ENCODE data around the gene AP1G2.

AP1G2 gene

GRCh38 chr14:23523229-23524016 is 44.2 kb downstream of the AP1G2 start:
- H3K27ac Mint-ChIP-seq: no peak overlapping the region

DNA sequence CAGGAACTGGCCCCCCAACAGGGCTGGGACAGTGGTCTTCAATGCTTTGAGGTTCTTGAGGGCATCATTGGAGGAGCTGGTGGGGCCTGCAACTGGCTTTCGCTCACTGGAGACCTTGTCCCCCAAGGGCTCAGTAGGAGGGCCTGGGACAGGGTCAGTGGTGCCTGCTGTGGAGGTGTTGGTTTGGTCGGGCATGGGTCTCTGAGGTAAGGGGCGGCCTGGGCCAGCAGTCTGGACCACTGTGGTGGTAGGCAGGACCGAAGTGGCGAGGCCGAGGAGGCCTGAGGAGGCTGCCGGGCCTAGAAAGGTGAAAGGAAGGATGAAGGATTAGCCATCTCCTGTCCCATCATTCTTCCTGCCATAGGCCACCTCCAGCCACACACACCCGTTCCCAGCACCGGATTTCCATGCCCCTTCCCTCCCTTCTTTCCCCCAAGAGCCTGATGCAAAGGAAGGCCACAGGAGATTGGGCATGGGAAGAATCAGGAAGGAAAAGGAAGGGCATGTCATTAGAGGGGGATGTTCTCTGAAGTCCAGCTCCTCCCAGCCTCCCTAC is 44.9 kb downstream of the AP1G2 start:
- ATAC-seq (ENCODE audit: low read depth) (no peak), DNase-seq (ENCODE audit: low spot score in 2 of 2) (no peak)
- H3K9me3 Mint-ChIP-seq: no peaks in the 10 kb centered on the region
- no peaks in the 10 kb centered on the region for H3K27me3 Mint-ChIP-seq
- H3K4me1 Mint-ChIP-seq: peaks cover 2% of the 10 kb centered on the region
- H3K4me3 Mint-ChIP-seq: no peak overlapping the region
- peaks cover 3% of the 10 kb centered on the region for H3K36me3 Mint-ChIP-seq
- no peak overlapping the region for H3K27ac Mint-ChIP-seq

More at GRCh38 chr14:23523229-23524016, 44.2 kb downstream of the AP1G2 start:
- ATAC-seq (ENCODE audit: low read depth) (no peak), DNase-seq (ENCODE audit: low spot score in 2 of 2) (no peak)
- peaks cover 3% of the 10 kb centered on the region for H3K36me3 Mint-ChIP-seq
- peaks cover 2% of the 10 kb centered on the region for H3K4me1 Mint-ChIP-seq
- H3K27me3 Mint-ChIP-seq: no peaks in the 10 kb centered on the region
- H3K9me3 Mint-ChIP-seq: no peaks in the 10 kb centered on the region
- no peak overlapping the region for H3K4me3 Mint-ChIP-seq

DNA sequence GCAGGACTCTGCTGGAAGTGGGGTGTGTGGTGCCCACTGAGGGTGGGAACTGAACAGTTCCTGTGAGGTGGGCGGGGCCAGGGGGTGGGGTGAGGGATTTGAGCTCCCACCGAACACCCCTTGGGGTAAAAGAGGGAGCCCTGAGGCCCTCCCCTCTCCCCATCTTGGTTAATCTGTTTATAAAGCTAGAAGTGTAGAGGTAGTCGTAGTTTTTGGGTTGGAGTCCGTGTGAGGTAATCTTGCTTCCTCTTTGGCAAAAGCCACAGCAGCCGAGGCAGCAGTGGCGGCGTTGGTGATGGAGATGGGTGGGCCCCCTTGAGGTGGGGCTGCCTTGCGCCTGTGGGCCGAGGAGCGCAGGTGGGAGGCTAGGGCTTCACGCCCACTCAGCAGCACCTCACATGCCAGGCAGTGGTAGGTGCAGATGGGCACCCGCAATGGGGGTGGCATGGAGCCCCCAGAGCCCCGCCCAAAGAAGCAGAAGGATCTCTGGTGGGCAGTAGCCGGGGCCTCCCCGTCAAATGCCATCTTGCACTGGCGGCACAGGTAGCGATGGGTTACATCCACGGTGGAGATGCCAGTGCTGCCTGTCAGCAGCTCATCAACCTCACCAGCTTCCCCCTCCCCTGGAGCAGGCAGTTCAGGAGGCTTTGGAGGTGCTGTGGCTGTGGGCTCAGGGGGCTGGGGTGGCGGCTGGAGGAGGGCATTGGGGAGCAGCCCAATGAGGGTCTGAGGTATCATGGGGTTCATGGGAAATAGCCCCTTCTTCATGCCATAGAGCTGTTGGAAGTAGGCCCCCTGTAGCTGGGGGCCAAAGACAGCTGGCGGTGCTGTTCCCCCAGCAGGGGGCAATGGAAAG is 45.6 kb downstream of the AP1G2 start:
- Mint-ChIP-seq H3K4me3 (no peak overlapping the region), H3K27ac (no peak overlapping the region), H3K36me3 (peaks cover 3% of the 10 kb centered on the region), H3K27me3 (no peaks in the 10 kb centered on the region), H3K4me1 (peaks cover 2% of the 10 kb centered on the region), H3K9me3 (no peaks in the 10 kb centered on the region)
- ATAC-seq (ENCODE audit: low read depth) (no peak), DNase-seq (ENCODE audit: low spot score in 2 of 2) (no peak)

DNA sequence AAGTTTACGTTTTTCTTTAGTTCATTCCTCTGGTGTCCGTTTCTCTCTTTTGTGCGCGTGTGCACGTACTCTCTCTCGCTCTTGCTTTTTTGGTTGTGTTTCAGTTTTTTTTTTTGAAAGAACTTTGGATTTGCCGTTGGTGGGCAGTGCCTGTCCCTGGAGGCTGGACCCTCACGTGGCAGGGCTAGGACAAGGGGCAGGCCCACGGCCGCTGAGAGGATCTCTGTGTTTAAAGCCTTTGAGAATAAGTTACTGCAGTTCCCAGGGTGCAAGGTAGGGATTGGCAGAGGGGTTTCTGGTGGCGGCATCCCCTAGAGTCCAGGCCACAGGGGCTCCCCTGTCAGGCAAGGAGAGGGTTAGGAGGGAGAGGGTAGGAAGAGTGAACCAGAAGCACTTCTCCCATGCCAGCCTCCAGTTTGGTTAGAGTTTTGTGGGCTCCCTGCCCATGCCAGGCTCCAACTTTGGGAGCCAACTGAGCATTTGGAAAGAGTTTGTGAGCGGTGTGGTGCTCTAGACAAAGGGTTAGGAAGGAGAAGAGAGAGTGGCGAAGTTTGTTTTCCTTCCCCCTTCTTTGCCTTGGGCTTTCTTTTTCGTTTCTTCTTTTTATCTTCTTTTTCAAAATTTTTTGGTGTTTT is 46.6 kb downstream of the AP1G2 start:
- Mint-ChIP-seq H3K27me3 (no peaks in the 10 kb centered on the region), H3K36me3 (peaks cover 3% of the 10 kb centered on the region), H3K4me1 (no peaks in the 10 kb centered on the region), H3K27ac (no peak overlapping the region), H3K4me3 (no peak overlapping the region), H3K9me3 (no peaks in the 10 kb centered on the region)
- DNase-seq (ENCODE audit: low spot score in 2 of 2): no peak
- ATAC-seq (ENCODE audit: low read depth): no peak

DNA sequence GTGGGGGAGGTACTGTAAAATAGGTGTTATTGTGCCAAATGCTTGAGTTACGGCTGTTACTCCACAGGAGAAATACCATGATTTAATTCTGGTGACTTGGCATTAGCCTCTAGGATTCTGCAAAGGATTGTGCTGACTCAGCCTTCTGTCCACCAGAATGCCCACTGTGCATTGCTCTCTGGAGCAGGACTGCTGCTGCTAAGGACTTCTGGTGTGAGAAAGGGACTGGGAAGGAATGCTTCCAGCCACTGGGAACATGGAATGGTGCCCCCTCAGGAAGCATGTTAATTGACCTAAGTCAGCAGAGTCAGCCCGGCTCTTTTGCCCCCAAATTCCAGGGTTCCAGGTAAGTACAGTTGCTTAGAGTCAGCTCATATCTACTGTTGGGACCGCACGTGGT is 48.9 kb downstream of the AP1G2 start:
- no peak for ATAC-seq (ENCODE audit: low read depth)
- Mint-ChIP-seq H3K27me3 (no peaks in the 10 kb centered on the region), H3K4me1 (no peaks in the 10 kb centered on the region), H3K4me3 (no peak overlapping the region), H3K36me3 (peaks cover 7% of the 10 kb centered on the region), H3K27ac (no peak overlapping the region), H3K9me3 (no peaks in the 10 kb centered on the region)
- no peak for DNase-seq (ENCODE audit: low spot score in 2 of 2)

GRCh38 chr14:23517650-23518326 is 49.8 kb downstream of the AP1G2 start:
- Mint-ChIP-seq H3K27me3 (no peaks in the 10 kb centered on the region), H3K36me3 (peaks cover 8% of the 10 kb centered on the region), H3K27ac (no peak overlapping the region), H3K4me1 (no peaks in the 10 kb centered on the region), H3K9me3 (no peaks in the 10 kb centered on the region), H3K4me3 (no peak overlapping the region)
- ATAC-seq (ENCODE audit: low read depth) (no peak), DNase-seq (ENCODE audit: low spot score in 2 of 2) (no peak)

- Mint-ChIP-seq H3K4me1 (peaks cover 5% of the 10 kb centered on the region), H3K4me3 (no peak overlapping the region), H3K9me3 (no peaks in the 10 kb centered on the region), H3K27ac (no peak overlapping the region), H3K27me3 (no peaks in the 10 kb centered on the region), H3K36me3 (peaks cover 9% of the 10 kb centered on the region)
- DNase-seq (ENCODE audit: low spot score in 2 of 2) (no peak), ATAC-seq (ENCODE audit: low read depth) (no peak)
Observed at GRCh38 chr14:23514644-23514957, 53.0 kb downstream of the AP1G2 start.

DNA sequence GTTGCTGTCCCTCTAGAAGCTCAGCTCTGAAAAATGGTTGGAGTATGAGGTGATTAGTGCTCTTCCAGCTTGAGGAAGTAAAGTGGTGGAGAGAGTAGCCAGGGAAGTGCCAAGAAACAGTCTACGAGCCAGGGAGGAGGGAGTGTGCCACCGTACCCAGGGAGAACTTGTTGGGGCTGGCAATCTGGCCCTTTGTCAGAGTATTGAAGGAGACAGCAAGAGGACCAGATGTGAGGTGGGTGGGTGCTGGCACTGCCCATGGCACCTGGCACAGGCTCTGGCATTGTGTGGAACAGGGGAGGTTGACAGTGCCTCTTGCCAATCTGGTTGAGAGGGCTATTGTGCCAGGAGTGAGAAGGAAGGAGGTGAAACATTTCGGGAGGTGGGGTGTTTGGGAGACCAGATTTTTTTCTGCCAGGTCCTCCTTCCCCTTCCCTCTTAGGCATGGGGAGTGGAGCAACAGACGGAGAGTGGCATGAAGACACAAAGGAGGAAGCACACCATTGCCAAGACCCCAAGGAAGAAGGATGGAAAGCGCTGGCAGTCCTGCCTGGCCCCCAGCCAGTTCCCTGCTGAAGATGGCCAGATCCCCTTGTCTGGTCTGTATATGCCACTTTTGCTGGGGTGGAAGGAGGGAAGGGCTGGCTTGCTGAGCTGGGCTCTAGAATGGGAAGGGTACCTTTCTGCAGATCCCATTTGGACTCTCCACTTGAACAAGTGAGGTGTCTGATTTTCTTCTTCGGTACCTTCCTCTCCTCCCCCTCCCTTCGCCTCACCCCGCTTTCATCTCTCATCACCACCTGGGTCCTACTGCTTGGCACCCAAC is 53.6 kb downstream of the AP1G2 start:
- Mint-ChIP-seq H3K36me3 (peaks cover 9% of the 10 kb centered on the region), H3K27ac (no peak overlapping the region), H3K9me3 (no peaks in the 10 kb centered on the region), H3K27me3 (no peaks in the 10 kb centered on the region), H3K4me1 (peaks cover 5% of the 10 kb centered on the region), H3K4me3 (no peak overlapping the region)
- DNase-seq (ENCODE audit: low spot score in 2 of 2) (no peak), ATAC-seq (ENCODE audit: low read depth) (no peak)

DNA sequence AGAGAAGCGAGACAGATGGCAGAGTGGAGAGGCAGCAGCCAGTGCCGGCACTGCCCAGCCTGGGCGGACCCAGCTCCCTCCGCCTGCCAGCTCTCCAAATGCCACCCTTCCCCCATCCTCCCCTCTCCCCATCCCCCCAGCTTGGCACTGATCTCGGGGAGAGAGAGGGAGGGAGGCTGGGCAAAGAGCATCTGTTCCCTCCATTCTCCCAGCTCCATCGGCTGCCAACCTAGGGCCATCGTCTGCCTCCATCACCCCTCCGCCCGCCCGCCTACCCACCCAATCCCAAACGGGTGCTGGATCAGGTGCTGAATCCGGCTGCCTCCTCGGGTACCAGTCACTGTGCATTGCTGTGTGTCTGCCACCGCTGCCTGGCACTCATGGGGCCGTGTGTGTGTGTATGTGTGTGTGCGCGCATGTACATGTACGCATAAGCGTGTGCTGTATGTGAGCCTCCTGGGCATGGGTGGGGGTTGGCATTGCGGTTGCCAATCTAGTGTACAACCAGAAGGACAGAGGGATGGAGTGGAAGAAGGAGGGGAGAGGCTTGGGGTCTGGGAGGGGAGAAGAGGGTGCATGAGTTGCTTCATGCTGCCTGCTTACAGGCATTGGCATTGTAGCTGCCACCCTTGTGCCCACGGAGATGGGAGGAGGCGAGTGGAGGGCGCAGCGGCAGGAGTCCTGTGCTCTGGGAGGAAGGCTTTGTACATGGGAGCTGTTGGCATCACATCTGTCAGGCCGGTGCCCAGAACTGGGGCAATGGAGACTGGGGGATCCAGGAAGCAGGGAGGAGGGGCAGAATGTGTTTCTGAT is 54.4 kb downstream of the AP1G2 start:
- Mint-ChIP-seq H3K9me3 (no peaks in the 10 kb centered on the region), H3K27ac (no peak overlapping the region), H3K4me3 (no peak overlapping the region), H3K27me3 (no peaks in the 10 kb centered on the region), H3K36me3 (peaks cover 10% of the 10 kb centered on the region), H3K4me1 (peaks cover 5% of the 10 kb centered on the region)
- no peak for DNase-seq (ENCODE audit: low spot score in 2 of 2)
- ATAC-seq (ENCODE audit: low read depth): no peak

GRCh38 chr14:23512156-23512555 is 55.4 kb downstream of the AP1G2 start:
- Mint-ChIP-seq H3K27me3 (no peaks in the 10 kb centered on the region), H3K27ac (no peak overlapping the region), H3K4me3 (peak overlapping the region; percentile 61), H3K36me3 (peaks cover 13% of the 10 kb centered on the region), H3K9me3 (no peaks in the 10 kb centered on the region), H3K4me1 (peaks cover 5% of the 10 kb centered on the region)
- ATAC-seq (ENCODE audit: low read depth) (no peak), DNase-seq (ENCODE audit: low spot score in 2 of 2) (no peak)

Measured in memory B cell (primary cell).